Activated CD4-positive, alpha-beta T cell treated with anti-CD3 and anti-CD28 coated beads, Interleukin-2, amount 50 U/mL, for 1 hour (primary cell): Measurements from ENCODE around the gene MOSMO.
"Not testable (repeated sequence)": the region's sequence is repeated elsewhere in the genome, so short reads cannot be mapped to it uniquely, and the experiment has no call there.

Experiments
- DNase-seq: peaks from one replicate; pipeline ENCODE4 v3.0.0-alpha.2; 2020

MOSMO gene

DNA sequence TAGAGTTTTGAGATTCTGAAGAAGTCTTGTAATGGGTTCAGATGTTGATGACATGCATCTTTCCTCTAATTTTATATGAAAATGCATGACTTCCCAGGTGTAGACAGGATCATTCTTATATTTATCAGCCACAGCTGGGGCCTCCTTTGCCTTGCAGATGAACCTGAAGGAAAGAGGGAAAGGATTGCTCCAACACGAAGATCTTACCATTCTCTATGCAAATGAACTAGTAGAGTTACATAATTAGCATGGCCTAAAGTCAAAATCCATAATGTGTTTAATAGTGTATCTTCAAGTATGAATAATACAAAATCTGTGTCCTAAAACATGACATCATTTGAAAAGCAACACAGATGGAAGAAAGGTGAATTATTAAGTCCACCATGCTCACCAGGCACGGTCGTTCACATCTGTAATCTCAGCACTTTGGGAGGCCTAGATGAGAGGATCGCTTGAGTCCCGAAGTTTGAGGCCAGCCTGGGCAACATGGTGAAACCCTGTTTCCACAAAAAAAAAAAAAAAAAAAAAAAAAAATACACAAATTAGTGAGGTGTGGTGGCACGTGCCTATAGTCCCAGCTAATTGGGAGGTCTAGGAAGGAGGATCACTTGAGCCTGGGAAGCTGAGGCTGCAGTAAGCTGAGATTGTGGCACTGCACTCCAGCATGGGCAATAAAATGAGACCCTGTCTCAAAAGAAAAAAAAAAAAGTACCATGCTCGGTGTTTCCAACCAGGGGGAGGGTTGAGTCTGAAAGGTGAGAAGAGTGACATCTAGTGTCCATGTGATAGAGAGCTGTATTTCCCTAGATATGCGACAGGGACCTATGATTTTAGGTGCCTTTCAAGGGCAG is 90.7 kb downstream of the MOSMO start:
- DNase-seq, result no peak

DNA sequence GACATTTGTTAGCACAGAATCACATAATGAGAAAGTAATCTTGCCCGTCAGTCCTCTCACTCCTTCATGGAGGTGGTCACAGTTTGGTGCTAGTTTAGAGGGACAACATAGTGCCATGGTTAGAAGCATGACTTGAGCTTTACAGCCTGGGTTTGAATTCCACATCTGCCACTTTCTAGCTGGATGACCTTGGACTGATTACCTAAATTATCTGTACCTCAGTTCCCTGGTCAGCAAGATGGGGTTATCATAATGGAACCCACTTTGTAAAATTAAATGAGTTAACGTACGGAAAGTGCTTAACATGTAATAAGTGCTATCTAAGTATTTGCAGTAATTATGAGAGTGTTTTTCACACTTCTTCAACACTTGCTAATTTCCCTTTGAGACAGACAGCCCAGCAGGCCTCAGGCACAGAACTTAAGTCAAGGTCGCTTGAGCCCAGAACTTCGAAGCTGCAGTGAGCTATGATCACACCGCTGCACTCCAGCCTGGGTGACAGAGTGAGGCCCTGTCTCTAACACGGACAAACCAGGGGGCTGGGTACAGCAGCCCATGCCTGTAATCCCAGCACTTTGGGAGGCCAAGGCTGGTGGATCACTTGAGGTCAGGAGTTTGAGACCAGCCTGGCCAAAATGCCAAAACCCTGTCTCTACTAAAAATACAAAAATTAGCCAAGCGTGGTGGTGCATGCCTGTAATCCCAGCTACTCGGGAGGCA is 91.5 kb downstream of the MOSMO start:
- DNase-seq, result no peak

DNA sequence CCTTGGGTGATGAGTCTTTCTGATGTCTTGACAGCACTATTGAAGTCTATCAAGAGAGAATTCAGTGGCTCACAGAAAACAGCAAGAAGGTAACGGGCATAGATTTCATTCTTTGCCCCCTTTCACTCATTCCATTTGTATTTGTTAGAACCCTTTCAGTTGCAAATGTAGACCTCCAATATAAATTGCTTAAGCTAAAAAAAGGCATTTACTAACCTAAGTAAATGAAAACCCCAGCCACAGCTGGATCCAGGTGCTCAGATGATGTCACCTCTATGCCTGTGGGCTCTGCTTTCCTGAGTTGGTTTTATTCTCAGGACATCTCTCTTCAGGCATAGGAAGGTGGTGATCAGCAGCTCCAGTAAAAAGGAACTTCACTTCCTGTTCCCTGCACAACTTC is 95.5 kb downstream of the MOSMO start:
- DNase-seq, result no peak

DNA sequence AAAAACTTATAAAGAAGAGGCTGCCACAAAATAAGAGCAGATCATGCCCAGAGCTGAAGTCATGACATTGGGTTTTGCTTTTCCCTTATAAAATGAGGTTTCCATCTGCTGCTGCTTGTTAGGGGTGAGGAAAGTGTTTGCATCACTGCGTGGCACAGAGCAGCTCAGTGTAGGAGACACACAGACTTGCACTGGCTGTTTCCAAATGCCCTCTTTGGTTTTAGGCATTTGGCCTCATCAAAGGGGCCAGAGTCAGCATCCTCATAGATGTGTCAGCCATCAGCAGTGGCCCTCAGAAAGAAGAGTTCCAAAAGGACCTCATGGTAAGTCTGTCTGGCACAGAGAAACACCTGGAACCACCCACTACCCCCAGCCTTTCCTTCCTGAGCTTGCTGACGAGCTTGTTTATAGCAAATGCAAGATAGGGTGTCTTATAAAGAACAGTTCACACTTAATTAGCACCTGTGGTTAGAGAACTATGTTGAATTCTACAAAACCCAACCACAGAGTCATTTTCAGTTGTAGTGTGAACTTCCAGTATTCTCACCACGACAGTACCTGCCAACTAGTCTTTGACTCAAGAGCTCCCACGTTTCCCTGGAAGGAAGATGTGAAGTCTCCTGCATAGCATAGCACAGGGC is 101.5 kb downstream of the MOSMO start:
- DNase-seq, result no peak

DNA sequence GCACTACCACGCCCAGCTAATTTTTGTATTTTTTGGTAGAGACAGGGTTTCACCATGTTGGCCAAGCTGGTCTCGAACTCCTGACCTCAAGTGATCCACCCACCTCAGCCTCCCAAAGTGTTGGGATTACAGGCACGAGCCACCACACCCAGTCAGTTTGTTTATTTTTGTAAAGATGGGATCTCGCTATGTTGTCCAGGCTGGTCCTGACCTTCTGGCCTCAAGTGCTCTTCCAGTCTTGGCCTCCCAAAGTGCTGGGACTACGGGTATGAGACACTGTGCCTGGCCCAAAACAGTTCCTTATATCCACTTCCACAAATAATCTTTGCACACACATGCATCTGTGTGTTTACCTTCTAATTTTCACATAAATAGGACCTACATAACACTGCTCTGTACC is 103.7 kb downstream of the MOSMO start:
- not testable (repeated sequence) for DNase-seq

DNA sequence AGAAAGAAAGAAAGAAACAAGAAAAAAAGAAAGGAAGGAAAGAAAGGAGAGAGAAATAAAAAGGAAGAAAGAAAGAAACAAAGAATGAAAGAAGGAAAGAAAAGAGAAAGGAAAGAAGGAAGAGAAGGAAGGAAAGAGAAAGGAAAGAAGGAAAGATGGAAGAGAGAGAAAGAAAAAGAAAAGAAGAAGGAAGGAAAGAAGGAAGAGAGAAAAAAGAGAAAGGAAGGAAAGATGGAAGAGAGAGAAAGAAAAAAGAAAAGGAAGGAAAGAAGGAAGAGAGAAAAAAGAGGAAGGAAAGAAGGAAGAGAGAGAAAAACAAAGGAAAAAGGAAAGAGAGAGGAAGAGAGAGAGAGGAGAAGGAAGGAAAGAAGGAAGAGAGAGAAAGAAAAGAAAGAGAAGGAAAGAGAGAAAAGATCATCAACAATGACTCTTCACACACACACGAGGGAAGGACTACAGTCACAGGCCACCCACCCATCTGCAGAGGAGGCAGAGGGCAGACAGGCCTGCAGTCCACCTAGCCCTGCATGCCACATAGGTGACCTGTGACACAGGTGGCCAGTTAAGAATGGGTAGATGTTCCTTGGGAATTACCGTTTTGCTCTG is 108.3 kb downstream of the MOSMO start:
- no peak for DNase-seq

DNA sequence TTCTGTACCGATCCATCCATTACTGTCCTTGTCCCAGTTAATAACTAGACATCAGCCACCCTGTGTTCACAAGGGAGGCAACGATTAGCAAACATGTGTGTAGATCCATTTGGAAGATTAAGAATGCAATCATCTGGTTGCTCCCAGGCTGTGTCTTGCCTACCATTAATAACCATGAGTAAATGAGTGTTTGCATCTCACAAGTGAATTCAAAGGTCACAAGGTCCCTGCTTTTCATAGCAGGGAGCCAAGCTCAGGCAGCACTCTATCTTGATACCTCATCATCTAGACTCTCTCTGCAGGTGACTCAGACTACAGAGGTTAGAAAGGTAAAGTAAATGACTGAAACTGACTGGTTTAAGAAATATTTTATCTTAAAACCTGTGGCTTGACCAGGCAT is 109.7 kb downstream of the MOSMO start:
- DNase-seq, result no peak

DNA sequence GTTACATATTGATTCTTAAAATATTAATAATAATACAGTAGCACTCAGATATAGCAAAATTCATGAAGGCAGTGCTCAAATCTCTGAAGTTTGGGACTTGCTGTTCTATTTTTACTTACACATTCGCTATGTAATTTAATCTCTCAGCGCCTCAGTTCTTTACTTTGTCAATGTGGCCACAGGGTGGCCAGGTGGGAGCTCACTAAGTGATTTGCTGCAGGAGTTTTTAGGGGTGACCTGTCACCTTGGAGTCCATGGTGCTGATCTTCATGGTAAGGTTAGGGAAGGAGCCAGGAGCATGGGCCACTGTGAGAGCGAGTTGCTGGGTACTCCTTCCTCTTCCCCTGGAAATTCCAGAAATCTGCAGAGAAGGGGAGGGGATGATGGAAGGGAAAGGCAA is 112.5 kb downstream of the MOSMO start:
- no peak for DNase-seq

DNA sequence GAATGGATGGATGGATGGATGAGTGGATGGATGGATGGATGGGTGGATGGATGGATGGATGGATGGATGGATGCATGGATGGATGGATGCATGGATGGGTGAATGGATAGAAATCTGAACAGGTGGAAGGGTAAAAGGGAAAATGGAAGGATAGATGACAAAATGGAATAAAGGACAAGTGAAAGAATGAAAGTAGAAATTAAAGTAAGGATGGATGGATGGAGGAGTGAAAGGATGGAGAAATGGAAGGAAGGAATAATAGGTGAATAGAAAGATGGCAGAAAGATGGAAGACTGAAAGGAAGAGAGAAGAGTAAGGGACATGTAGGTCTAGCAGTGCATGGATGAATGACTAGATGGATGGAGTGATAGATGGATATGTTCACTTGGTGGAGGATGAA is 114.3 kb downstream of the MOSMO start:
- DNase-seq, result no peak

DNA sequence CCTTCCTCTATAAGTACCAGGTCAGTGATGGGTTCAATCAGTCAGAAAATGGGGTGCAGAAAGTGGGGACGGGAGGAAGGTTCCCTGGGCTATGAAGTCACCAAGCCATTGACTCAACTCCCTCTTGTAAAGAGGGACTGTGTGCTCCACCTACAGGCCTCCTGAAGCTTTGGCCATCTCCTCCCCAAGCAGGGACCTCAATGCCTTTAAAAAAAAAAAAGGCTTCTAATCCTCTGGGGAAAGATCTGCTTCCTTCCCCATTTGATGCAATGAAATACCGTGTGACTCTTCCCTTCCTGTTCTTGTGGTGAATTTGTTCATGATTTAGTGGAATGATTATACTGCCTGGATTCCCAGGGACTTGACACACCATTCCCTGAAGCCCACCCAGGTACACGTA is 115.2 kb downstream of the MOSMO start:
- DNase-seq, result no peak

DNA sequence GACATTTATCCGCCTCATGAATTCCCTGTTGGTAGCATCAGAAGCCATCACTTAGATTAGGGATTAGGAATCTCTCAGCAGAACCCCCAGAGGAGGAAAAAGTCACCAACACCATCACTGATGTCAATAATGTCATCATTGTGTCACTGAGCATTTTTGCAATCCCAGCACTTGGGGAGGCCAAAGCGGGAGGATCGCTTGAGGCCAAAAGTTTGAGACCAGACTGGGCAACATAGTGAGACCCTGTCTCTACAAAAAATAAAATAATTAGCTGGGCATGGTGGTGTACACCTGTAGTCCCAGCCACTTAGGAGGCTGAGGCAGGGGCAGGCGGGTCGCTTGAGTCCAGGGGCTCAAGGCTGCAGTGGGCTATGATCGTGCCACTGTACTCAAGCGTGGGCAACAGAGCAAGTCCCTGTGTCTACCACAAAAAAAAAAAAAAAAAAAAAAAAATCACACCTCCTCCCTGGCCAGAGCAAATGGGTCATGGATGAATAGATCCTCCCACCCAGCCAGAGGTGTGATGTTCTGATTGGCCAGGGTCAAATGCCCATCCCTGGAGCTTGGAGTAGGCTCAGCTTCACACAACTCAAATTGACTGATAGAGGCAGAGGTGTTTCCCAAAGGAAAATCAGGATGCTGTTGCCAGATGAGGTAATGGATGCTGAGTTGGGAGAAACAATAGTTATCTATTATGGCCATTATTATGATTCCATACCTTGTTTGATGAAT is 116.0 kb downstream of the MOSMO start:
- no peak for DNase-seq

DNA sequence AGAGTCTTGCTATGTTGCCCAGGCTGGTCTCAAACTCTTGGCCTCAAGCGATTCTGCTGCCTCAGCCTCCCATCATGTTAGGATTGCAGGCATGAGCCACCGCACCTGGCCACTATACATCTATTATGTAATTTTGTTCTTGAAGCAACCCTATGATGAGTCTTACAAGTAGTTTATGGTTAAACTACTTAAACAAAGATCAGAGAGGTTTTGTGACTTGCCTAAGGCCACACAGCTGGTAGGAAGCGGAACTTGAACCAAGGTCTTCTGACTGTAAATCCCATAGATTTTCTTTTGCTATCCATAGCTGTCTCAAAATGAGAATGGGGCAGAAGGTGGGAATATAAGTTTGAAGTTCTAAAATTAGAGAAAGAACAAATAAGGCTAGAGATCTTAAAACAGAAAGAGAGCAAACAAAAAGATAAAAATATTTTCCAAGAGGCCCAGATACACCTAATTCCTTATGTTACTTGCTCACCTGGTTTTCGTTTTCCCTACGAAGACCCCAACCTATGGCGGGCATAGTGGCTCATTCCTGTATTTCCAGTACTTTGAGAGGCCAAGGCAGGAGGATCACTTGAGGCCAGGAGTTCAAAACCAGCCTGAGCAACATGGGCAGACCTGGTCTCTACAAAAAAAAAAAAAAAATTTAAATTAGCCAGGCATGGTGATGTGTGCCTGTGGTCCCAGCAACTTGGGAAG is 116.8 kb downstream of the MOSMO start:
- no peak for DNase-seq

DNA sequence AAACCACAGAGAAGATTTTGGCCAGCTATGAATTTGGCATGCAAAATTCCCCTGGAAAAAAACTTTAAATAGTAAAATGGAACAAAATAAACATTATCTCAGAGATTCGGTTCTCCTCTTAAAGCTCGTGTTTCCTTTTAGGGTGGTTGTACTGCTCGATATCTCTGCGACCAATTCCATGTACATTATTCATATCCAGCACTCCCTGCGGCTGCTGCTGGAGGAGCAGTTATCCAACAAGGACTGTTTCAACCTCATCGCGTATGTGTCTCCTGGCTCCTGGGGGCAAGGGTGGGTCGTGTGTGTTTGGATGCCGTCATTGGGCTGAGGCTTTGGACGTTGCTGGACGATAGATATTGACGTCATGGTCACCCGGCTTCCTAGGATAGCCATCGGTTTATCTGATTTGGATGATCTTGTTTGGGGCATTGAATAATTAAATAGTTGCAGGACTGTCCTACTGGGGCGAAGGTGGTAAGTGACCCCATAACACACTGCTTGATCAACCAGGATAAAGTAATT is 118.2 kb downstream of the MOSMO start:
- DNase-seq, result no peak

DNA sequence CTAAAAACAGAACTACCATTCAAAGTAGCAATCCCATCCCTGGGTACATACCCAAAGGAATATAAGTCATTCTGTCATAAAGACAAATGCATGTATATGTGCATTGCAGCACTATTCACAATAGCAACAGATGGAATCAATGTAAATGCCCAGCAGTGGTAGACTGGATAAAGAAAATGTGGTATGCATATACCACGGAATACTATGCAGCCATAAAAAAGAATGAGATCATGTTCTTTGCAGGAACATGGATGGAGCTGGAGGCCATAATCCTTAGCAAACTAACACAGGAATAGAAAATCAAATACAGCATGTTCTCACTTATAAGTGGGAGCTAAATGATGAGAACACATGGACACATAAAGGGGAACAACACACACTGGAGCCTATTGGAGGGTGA is 120.6 kb downstream of the MOSMO start:
- DNase-seq, result not testable (repeated sequence)

DNA sequence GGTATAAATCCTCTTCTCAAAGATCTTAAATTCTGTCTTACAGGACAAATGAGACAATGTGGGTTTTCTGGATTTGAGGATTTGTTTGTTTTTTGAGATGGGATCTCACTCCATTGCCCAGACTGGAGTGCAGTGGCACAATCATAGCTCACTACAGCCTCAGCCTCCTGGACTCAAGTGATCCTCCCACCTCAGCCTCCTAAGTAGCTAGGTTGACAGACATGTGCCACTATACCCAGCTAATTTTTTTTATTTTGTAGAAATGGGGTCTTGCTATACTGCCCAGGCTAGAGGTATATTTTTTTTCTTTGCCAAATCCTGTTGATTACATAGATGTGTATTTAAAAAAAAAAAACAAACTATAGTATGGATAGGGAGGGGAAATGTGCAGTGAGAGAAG is 122.6 kb downstream of the MOSMO start:
- DNase-seq, result no peak

DNA sequence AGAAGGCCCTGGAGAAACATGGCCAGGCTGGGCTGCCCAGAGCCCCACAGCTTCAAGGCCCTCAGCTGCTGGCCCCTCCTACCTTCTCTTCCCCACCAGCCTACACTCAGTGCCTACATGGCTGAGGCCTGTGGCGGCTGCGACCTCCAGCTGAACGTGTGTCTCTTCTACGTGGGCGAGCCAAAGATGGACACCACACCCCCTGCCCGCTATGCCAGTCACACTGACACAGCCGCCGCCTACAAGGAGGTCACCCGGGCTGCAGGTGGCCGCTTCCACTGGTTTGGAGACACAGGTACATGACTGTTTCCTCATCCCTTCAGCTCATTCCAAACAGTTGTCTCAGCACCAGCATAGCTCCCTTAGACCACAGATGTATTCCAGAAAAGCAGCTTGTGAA is 124.9 kb downstream of the MOSMO start:
- no peak for DNase-seq
